Measurements from ENCODE around the gene JUN.
A peak's percentile ranks its signal among the peaks of the same experiment; 100 is the strongest.

JUN gene

DNA sequence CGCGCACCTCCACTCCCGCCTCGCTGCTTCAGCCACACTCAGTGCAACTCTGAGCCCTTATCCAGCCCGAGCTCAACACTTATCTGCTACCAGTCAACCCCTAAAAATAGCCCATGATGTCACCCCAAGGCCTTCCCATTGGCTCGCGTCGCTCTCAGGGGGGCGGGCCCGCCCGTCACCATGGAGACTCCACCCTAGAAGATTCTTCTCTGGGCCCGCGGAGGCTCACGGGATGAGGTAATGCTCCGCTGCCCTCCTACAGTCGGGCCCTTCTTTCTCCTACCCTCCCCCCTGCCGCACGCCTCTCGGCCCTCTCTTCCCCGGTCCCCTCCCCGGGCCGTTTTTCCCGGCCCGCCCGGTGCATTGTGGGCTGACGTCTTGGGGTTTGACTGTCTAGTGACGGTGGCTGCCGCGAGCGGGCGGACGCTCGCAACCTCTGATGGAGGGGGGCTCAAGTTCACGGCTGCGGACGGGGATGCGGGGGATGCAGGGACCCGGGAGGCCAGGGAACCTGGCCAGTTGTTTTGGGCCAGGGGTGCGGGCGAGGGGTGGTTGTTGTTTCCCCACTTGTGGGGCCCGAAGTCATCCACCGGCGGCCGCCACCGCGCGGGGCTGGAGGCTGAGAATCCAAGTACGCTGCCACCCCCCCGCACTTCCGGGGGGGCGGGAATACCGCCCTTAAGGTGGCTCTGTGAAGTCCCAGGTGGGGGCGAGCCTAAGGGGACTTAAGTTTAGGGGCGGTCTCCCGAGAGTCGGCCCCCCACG is at the start of gene JUN:
Gene JUN, minus strand, starts transcription at position 55 of the 765 bp plus-strand sequence. CDS start 977 bp downstream, outside the sequence.
- DNase-seq (ENCODE audit: low read depth in 2 of 2): peak; percentile 95 to 96

DNA sequence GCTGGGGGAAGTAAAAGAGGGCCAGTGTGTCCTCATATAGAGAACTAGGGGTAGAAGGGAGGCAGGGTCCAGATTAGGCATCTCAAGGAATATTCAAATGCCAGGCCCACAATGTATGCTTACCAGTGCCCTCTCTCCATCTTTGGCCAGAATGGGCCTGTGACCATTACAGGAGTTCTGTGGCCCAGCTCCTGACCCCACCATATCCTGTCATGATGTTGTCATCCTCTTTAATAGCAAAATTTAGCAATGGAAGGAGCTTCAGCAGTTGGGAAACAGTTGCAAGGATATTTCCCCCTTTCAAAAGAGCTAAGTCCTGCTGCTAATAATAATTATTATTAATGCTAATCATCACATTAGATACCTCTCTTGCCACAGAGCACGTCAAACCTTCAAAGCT is 49.3 kb upstream of the JUN start:
- DNase-seq (ENCODE audit: low read depth in 2 of 2): no peak

DNA sequence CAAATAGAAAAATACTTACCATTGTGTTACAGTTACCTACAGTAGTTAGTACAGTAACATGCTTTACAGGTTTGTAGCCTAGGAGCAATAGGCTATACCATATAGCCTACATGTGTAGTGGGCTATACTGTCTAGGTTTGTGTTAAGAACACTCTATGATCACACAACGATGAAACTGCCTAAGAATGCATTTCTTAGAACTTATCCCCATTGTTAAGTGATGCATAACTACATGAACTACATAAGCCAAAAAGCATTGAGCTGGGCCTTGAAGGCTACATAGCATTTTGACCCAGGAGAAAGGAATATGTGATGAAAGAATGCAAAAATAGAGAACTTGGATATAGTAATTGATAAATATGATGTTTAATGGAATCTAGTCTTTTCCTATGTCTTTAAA is 46.4 kb upstream of the JUN start:
- no peak for DNase-seq (ENCODE audit: low read depth in 2 of 2)

DNA sequence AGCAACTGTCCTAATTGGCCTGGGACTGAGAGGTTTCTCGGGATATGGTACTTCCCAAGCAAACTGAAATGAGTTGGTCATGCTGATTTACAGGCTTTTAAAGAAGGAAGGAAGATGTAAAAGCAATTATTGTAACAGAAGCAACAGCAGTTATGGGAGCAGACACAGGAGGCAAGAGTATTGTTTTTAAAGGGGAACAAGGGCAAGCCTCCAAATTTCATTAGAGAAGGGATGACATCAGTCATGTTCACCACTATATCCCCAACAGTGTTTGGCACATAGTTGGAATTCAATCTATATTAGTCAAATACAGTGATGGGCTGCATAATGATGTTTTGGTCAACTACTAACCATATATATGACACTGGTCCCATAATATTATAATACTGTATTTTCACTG is 46.0 kb upstream of the JUN start:
- DNase-seq (ENCODE audit: low read depth in 2 of 2): no peak

DNA sequence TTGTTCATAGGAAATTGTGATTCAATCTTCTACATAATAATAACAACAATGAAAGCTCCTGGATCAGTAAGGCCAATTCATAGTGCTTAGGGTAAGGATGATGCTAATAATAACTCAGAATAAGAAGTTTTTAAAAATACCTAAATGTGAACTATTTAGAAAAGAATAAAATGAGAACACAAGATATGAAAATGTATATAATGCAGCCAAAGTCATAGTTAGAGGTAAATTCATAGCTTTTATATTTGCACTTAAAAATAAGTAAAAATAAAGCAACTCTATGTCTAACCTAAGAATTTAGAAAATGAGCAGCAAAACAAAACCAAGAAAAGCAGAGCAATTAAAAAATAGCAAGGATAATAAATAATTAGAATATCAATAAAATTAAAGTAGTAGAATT is 43.5 kb upstream of the JUN start:
- no peak for DNase-seq (ENCODE audit: low read depth in 2 of 2)

DNA sequence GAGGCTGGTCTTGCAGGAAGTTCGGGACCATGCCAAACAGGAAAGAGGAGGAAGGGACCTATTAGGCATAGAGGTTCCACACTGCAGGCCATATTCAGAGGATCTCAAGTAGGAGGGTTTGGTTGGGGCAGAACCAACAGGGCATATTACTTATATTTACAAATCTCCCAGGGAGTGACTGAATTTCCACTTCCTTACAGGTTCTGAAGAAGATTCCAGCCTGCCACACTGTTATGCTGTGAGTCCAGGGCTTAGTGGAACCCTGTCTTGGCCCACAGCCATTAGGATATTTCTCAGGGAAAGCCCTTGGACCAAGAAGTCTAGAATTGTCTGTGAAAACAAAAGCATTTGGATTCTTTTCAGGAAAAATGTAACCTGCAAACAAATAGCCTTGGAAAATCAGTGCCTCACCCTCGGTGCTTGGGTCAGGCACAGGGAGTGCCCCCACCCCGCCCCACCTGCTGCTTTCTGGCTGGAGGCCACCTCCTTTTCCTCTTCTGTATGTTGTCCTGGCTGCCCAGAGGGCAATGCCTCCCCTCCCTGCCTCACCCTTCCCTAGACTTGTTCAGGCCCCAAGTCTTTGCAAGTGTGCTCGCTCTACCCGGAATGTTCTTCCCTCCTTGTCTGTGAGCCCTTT is 41.0 kb upstream of the JUN start:
- DNase-seq (ENCODE audit: low read depth in 2 of 2): no peak

DNA sequence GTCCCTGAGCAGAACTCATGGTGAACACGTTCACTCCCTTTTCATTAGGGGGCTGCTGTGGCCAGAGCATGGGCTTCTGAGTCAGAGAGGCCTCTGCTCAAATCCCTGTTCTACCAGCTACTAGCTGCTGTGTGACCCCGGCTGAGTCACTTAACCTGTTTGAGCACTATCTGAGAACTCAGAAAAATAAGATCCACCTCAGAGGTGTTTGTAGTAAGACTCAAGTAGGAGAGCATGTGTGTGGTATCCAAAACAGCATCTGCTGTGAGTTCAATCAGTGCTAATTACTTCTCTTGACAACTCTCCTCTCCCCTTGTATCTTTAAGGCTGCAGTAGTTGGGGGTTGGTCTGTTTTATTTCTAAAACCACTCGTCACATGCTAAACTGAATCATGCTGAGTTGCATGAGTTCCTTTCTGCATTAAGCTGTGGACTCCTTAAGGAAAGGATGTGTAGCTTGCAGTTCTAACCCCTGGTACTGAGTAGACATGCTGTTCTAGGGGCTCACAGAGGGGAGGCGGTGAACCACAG is 39.7 kb upstream of the JUN start:
- no peak for DNase-seq (ENCODE audit: low read depth in 2 of 2)

DNA sequence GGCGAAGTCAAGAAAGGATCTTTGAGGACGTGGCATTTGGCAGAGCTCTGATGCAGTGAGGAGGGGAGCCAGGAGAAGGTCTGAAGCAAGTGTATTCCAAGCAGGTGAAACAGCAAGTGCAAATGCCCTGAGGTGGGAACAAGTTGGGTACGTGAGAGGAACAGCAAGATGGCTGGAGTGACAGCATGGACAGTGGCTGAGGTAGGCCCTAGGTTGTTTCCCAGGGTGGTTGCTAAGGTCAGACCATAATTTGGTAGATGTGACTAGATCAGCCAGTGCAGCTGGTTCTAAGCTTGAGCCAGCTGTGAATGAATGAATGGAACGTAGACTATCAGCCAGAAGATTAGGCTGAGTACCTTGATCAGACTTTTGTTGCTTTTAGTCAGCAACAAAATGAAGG is 37.5 kb upstream of the JUN start:
- no peak for DNase-seq (ENCODE audit: low read depth in 2 of 2)

DNA sequence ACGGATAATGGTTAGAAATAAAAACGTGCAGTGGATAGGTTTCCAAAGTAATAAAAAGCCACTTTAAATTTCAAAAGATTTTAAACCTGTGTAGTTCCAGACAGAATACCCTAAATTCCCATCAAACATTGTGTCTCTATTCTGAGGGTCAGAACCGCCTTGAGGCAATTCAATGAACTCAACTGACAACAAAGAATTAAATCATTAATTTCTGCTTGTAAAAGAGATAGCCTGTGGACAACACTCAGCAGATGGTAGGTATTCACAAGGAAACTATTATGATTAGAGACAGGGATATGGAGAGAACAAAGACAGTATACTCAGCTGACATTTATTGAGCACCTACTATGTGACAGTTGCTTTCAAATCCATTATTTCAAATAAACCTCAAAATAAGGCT is 35.1 kb upstream of the JUN start:
- DNase-seq (ENCODE audit: low read depth in 2 of 2): no peak

DNA sequence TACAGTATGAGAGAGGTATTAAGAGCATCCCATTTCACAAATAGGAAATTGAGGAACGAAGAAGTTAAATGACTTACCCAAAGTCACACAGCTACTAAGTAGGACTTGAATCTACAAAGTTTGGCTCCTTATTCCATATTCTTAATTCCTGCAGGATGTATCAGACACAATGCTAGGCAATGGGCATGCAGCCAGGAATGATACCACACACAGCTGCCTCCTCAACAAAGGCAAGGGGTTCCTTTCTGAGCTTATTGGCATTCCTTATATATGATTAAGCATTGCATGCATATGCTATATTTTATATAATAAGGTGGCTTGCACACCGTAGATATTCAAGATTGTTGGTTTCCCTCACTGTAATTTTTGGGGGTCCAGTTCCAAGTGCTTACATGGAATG is 34.2 kb upstream of the JUN start:
- DNase-seq (ENCODE audit: low read depth in 2 of 2): no peak

DNA sequence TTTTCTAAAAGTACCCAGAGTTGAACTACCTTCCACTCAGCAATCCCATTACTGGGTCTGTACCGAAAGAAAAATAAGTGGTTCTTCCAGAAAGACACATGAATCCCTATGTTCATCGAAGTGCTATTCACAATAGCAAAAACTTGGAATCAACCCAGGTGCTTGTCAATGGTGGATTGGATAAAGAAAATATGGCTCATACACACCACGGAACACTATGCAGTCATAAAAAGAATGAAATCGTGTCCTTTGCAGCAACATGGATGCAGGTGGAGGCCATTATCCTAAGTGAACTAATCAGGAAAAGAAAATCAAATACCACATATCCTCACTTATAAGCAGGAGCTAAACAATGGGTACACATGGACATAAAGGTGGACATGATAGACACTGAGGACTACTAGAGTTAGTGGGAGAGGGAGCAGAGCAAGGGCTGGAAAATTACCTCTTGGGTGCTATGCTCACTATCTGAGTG is 32.9 kb upstream of the JUN start:
- no peak for DNase-seq (ENCODE audit: low read depth in 2 of 2)

DNA sequence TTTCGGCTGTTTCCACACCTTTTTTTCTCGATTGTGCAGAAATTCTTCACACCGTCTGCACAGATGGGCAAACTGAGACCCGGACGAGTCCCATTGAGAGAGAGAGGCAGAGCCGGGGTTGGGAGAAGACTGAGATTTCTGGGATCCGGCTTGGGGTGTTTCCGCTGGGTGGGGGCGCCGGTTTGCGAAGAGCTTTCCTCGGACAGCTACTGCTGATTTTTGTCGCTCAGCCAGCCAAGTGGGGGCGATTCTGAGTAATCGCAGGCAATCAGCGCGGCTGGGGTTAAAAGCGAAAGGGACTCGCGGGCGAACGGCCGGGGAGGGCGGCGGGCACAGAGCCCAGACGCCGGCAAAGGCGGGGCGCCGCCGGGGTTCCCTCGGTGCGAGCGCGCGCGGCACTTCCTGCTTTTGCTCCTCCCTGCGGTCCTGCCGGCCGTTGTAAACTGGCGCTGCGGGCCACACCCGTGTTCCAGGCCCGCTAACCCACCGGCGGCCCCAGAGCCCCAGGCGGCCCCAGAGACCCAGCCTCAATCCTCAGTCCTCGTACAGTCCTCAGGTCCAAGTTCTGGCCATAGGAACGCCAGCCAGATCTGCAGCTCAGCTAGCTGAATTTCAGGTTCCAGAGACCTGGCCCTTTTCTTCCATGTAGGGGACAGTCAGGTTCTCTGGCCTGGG is 32.4 kb upstream of the JUN start:
- DNase-seq (ENCODE audit: low read depth in 2 of 2): peak; percentile 73 to 76

DNA sequence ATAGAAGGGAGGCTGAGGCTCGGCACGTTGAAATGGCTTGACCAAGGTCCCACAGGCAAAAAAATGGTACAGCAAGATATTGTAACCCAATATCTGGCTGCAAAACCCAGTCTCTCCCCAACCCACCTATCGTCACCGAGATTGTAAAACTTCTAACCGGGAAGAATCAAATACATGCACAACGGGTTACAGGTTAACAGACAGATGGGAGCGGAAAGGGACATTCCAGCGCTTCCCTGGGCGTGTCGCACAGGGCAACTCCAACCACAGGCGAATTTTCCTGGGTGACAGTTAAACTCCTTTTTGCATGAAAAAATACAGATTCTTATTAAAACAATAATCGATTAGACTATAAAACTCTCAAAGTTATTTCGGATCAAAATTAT is 31.8 kb upstream of the JUN start:
- no peak for DNase-seq (ENCODE audit: low read depth in 2 of 2)

DNA sequence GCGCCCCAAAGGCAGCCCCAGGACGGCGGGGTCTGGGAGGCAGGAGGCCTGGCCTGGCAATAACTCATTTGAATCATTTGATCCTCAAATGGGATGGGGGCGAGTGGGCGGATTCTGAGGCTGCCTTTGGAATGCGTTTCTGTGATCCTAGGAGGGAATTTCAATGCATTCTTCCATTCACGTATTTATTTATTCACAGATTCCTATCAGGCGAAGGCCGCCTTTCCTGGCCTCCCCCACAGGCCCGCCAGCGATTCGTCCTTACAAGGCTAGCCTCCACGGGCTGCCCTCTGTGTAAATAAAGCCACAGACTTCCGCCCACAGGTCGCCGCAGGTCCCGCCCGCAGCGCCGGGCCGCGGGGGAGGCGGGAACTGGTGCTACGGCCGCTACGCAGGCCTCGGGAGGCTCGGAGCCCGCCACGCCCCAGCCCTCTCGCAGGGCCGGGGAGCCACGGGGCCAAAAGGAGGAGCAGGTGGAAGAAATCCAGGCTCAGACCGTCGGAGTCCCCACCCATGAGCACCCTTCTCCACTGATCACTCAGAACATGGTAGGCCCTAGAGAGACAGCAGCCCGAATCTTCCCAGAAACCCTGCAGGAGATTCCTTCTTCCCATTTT is 31.3 kb upstream of the JUN start:
- peak in 1 of 2 donors; percentile 28 for DNase-seq (ENCODE audit: low read depth in 2 of 2)

DNA sequence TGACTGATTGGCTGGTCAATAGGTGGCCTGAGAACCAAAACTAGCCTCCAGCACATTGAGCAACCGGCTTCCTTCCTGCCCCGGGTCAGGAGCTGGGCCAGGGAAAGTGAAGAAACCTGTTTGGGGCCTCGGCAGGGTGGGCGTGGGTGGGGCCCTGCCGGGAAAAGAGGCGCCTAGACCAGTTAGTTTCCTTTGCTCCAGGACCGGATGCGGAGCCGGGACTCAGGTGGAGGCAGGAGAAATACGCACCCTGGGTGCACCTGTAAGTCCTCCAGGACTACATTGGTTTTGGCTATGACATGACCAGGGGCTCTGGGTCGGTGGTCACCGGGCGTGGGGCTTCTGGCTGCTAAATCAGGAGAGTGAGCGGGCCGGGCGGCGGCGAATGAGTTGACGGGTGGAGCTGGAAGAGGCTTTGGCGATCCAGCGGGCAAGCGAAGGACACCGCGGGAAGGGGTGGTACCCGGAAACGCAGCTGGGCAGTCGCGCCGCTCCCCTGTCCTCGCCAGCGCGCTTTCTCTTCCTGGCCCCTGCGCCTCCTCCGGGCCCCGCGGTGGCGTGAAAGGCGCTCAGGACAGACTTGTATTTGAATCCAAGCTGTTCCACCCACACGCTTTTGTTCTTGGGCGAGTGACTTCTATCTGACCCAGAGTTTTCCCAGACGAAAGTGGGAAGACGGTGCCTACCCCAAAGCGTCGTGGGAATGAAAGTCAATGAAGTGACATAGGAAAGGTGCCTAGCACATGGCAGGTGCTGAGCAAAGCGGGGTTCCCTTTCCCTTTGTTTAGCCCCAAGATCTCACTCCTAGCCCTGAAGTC is 30.6 kb upstream of the JUN start:
- no peak for DNase-seq (ENCODE audit: low read depth in 2 of 2)

DNA sequence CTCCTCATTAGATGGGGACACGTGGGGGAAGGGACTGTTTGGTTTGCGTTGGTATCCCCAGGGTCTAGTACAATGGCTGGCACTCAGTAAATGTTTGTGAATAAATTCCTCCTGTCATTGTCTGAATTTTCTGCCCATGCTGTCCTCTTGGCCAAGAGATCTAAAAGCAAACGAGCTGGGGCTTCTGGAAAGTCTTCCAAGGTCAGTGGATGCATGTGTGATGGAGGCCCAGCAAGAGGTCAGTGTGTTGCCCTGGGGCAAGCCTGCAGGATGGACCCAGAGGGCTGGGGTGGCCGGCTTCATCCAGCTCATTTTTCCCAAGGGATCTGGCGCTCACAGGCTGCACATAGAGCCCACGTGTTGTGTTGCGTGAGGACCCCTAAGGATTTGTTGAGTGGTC is 30.0 kb upstream of the JUN start:
- DNase-seq (ENCODE audit: low read depth in 2 of 2): no peak

DNA sequence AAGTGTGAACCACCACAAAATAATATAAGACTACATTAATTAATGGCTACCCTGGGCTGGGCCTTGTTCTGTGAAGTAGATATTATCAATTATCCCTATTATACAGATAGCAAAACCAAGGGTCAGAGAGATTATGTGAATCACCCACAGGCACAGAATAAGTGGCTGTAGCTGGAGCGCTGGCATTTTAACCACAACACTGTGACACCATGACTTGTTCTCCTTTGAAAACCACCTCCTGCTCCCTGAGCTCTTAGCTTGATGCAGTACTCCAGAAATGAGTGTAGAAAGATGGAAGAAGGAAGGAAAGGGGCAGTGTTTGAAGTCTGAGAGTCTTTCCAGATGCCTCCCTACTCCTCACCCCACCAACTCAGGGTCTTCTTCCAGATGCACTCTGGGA is 29.5 kb upstream of the JUN start:
- DNase-seq (ENCODE audit: low read depth in 2 of 2): no peak

DNA sequence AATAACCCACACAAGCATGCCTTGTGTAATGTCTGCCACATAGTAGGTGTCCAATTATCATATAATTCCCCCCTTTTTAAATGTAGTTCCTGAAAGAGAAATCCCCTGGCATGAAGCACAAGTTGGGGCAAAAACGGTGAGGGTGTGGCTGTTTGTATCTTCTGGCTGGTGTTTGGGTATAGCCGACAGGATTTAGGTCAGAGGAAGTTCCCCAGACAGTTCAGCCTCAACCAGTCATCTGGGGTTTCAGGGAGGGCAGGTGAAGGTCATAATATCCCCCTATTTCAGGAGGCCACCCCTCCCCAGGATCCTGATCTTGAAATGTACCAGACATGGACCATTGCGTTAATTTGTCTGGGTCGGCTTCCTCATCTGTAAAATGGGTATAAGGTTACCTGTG is 29.1 kb upstream of the JUN start:
- DNase-seq (ENCODE audit: low read depth in 2 of 2): no peak

DNA sequence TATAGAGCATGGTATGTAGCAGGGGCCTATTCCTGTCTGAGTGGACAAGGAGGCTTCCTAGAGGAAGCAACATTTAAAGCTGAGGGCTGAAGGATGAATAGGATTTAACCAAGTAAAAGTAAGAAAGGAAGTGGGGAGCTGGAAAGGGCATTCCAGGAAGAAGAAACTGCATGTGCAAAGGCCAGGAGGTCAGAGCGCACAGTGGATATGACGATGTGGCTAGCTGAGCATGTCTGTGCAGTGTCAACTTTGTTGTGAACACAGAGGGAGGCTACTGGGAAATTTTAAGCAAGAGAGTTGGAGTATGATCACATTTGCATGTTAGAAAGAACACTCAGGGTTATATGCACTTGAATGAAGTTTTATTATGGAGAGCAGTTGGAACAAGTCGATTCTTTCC is 28.6 kb upstream of the JUN start:
- no peak for DNase-seq (ENCODE audit: low read depth in 2 of 2)

DNA sequence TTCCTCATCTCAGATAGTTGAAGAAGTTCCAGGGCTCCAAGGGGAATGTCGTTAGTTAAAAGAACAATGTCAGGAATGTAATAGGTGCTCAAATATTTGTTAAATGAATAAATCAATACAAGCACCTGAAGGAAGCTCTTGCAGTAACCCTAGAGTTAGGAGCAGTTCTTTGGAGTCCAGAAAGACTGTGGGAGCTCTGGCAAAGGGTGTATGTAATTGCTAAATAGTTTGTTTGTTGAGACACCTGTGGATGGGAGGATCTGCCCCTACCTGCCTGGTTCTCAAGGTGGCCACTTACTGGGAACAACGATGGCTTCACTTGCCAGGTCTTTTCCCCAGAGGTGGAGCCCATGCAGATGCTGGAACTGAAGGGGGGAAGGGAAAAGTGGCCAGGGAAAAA is 27.5 kb upstream of the JUN start:
- DNase-seq (ENCODE audit: low read depth in 2 of 2): no peak

DNA sequence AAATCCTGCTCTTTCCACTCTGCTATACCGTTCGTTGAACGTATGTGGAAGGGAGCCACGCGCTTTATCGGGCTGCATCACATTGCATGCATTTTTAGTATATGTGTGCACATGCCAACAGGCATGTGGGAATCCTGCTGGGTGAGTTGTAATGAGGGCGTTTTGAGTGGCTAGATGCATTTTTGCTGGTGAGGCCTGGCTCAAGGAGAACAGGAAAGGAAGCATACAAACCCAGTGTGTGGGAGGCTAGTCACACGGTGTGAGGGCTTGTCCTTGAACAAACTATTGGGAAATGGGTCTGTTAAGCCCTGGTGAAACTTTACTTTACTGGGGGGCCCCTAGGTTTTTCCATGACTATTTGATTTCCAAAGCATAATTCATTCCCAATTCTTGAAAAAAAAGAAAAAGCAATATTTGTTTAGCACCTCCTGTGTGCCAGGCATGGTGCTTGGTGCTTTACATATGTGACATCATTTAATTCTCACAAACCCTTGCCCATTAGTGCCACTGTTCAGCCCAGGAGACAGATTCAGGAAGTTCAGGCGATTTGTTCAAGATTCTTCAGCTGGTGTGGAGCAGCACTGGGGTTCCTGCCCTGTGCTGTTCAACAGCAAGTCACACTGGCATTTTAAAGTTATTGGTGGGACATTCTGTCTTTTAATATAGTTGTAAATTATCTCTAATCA is 25.6 kb upstream of the JUN start:
- no peak for DNase-seq (ENCODE audit: low read depth in 2 of 2)

Measured in stimulated activated CD4-positive, alpha-beta T cell treated with anti-CD3 and anti-CD28 coated beads, Interleukin-1b, Interleukin-23, amount 100 ng/mL, for 4 hours (primary cell).